Left hindlimb (tissue), 1 donor: ENCODE measurements around the gene PTPN4.
"Not testable (repeated sequence)": the region's sequence is repeated elsewhere in the genome, so short reads cannot be mapped to it uniquely, and the experiment has no call there.

Experiments
- DNase-seq: peaks from one replicate; pipeline ENCODE4 v3.0.0-alpha.2; 2018

Gene PTPN4

GRCh38 chr2:119981896-119982295 is 222.2 kb downstream of the PTPN4 start:
- DNase-seq: no peak

- no peak for DNase-seq
Measured at GRCh38 chr2:119982506-119982905, 222.8 kb downstream of the PTPN4 start.

GRCh38 chr2:119983108-119983507 is 223.4 kb downstream of the PTPN4 start:
- no peak for DNase-seq

- no peak for DNase-seq
Measured at GRCh38 chr2:119996148-119996547, 236.4 kb downstream of the PTPN4 start.

- DNase-seq: not testable (repeated sequence)
Measured at GRCh38 chr2:119996896-119997891, 237.5 kb downstream of the PTPN4 start.

- DNase-seq: no peak
Measured at GRCh38 chr2:120001471-120001870, 241.7 kb downstream of the PTPN4 start.

GRCh38 chr2:120004254-120004653 is 244.5 kb downstream of the PTPN4 start:
- no peak for DNase-seq

GRCh38 chr2:120005834-120006521 is 246.3 kb downstream of the PTPN4 start:
- no peak for DNase-seq

- DNase-seq: no peak
Measured at GRCh38 chr2:120007851-120008250, 248.1 kb downstream of the PTPN4 start.

GRCh38 chr2:120012363-120012762 is 252.6 kb downstream of the PTPN4 start:
- no peak for DNase-seq

- DNase-seq: peak; percentile 95
Measured at GRCh38 chr2:120012771-120013596, 253.3 kb downstream of the PTPN4 start, which contains the start of gene EPB41L5. EPB41L5 (plus strand) TSS chr2:120013077; CDS start chr2:120019085, 6,008 bp downstream.

- no peak for DNase-seq
Measured at GRCh38 chr2:120013597-120014223, 254.0 kb downstream of the PTPN4 start.

GRCh38 chr2:120014226-120014980 is 254.7 kb downstream of the PTPN4 start:
- no peak for DNase-seq

GRCh38 chr2:120016800-120017199 is 257.1 kb downstream of the PTPN4 start:
- no peak for DNase-seq

- DNase-seq: no peak
Measured at GRCh38 chr2:120017201-120017600, 257.5 kb downstream of the PTPN4 start.

GRCh38 chr2:120018549-120018948 is 258.8 kb downstream of the PTPN4 start:
- DNase-seq: no peak

- DNase-seq: no peak
Measured at GRCh38 chr2:120020554-120020953, 260.8 kb downstream of the PTPN4 start.

GRCh38 chr2:120022505-120022904 is 262.8 kb downstream of the PTPN4 start:
- not testable (repeated sequence) for DNase-seq

GRCh38 chr2:120026890-120027289 is 267.2 kb downstream of the PTPN4 start:
- DNase-seq: no peak

- no peak for DNase-seq
Measured at GRCh38 chr2:120028795-120029194, 269.1 kb downstream of the PTPN4 start.
